H9 (cell line): ENCODE data around the gene ERMP1. TPM values are rescaled to one million over a fixed set of nuclear protein-coding genes. Genes with fewer than 3 reads are reported as not detected.

Experiments used
- DNase-seq: peaks from one replicate; pipeline ENCODE4 v3.0.0-alpha.2; 2017
- H2AFZ ChIP-seq: one replicate; pipeline ENCODE4 v1.6.1; 2013; ENCODE audit warnings: mild to moderate bottlenecking, low read length, control low read depth, moderate library complexity
- H2AK5ac ChIP-seq: 2 replicates; pipeline ENCODE4 v1.6.1; 2013; ENCODE audit warnings: low read length, control low read depth, mixed read lengths; ENCODE audit not compliant: insufficient read length
- H2BK120ac ChIP-seq: one replicate; pipeline ENCODE4 v1.6.1; 2013; ENCODE audit warnings: low read depth, mild to moderate bottlenecking, low read length, control low read depth, inconsistent platforms; ENCODE audit not compliant: poor library complexity, severe bottlenecking
- H2BK12ac ChIP-seq: 2 replicates; pipeline ENCODE4 v1.6.1; 2013; ENCODE audit warnings: low read length, control low read depth, mixed read lengths, low read depth; ENCODE audit not compliant: insufficient read length
- H2BK15ac ChIP-seq: 2 replicates; pipeline ENCODE4 v1.6.1; 2013; ENCODE audit warnings: low read depth, low read length, control low read depth
- H2BK20ac ChIP-seq: one replicate; pipeline ENCODE4 v1.6.1; 2013; ENCODE audit warnings: low read depth, mild to moderate bottlenecking, low read length, control low read depth, inconsistent platforms; ENCODE audit not compliant: poor library complexity, severe bottlenecking
- H2BK5ac ChIP-seq: 2 replicates; pipeline ENCODE4 v1.6.1; 2013; ENCODE audit warnings: low read length, control low read depth, mixed read lengths; ENCODE audit not compliant: insufficient read length
- H3K14ac ChIP-seq: 2 replicates; pipeline ENCODE4 v1.6.1; 2013; ENCODE audit warnings: low read length, control low read depth; ENCODE audit not compliant: insufficient read depth
- H3K18ac ChIP-seq: 2 replicates; pipeline ENCODE4 v1.6.1; 2013; ENCODE audit warnings: low read depth, mild to moderate bottlenecking, mixed read lengths, low read length, control low read depth; ENCODE audit not compliant: insufficient read length
- H3K23ac ChIP-seq: 2 replicates; pipeline ENCODE4 v1.6.1; 2013; ENCODE audit warnings: low read length, control low read depth, mixed read lengths, low read depth; ENCODE audit not compliant: insufficient read length
- H3K23me2 ChIP-seq: 2 replicates; pipeline ENCODE4 v1.6.1; 2013; ENCODE audit warnings: low read depth, mild to moderate bottlenecking, mixed read lengths, low read length, control low read depth; ENCODE audit not compliant: insufficient read length, poor library complexity, severe bottlenecking
- H3K27ac ChIP-seq: 2 replicates; pipeline ENCODE4 v1.5.1; 2013; ENCODE audit warnings: low read length, control low read depth, mixed read lengths, low read depth; ENCODE audit not compliant: insufficient read length
- H3K27me3 ChIP-seq: 2 replicates; pipeline ENCODE4 v1.6.1; 2013; ENCODE audit warnings: low read length, control low read depth, inconsistent platforms; ENCODE audit not compliant: insufficient read depth
- H3K4ac ChIP-seq: 2 replicates; pipeline ENCODE4 v1.6.1; 2013; ENCODE audit warnings: low read depth, mild to moderate bottlenecking, control low read depth, inconsistent platforms, low read length, moderate library complexity
- H3K4me1 ChIP-seq: 2 replicates; pipeline ENCODE4 v1.6.1; 2013; ENCODE audit warnings: low read length, control low read depth, inconsistent platforms; ENCODE audit not compliant: insufficient read depth
- H3K4me2 ChIP-seq: 2 replicates; pipeline ENCODE4 v1.6.1; 2013; ENCODE audit warnings: low read length, control low read depth, mixed read lengths; ENCODE audit not compliant: insufficient read length, insufficient read depth
- H3K56ac ChIP-seq: 2 replicates; pipeline ENCODE4 v1.6.1; 2013; ENCODE audit warnings: low read depth, mild to moderate bottlenecking, mixed read lengths, low read length, control low read depth; ENCODE audit not compliant: insufficient read length
- H3K79me1 ChIP-seq: 2 replicates; pipeline ENCODE4 v1.6.1; 2013; ENCODE audit warnings: low read depth, mild to moderate bottlenecking, moderate library complexity, low read length, control low read depth, inconsistent platforms; ENCODE audit not compliant: insufficient read depth, poor library complexity, severe bottlenecking
- H3K79me2 ChIP-seq: 2 replicates; pipeline ENCODE4 v1.6.1; 2013; ENCODE audit warnings: low read length, control low read depth, inconsistent platforms; ENCODE audit not compliant: insufficient read depth
- H3K9ac ChIP-seq: 2 replicates; pipeline ENCODE4 v1.6.1; 2013; ENCODE audit warnings: low read length, control low read depth, mixed read lengths; ENCODE audit not compliant: insufficient read length; ENCODE audit errors: extremely low read depth
- H3K9me3 ChIP-seq: one replicate; pipeline ENCODE4 v1.6.1; 2013; ENCODE audit warnings: low read depth, low read length, inconsistent platforms; ENCODE audit not compliant: control insufficient read depth
- H3T11ph ChIP-seq: one replicate; pipeline ENCODE4 v1.6.1; 2013; ENCODE audit warnings: mild to moderate bottlenecking, low read length, control low read depth, inconsistent platforms
- H4K20me1 ChIP-seq: one replicate; pipeline ENCODE4 v1.6.1; 2013; ENCODE audit not compliant: control insufficient read depth, insufficient read length, insufficient read depth
- H4K5ac ChIP-seq: 2 replicates; pipeline ENCODE4 v1.6.1; 2013; ENCODE audit warnings: low read depth, mild to moderate bottlenecking, mixed read lengths, low read length, control low read depth; ENCODE audit not compliant: insufficient read length
- H4K8ac ChIP-seq: replicated peaks from 2 replicates; pipeline ENCODE4 v1.6.1; 2013; ENCODE audit warnings: low read length, control low read depth, mixed read lengths, low read depth; ENCODE audit not compliant: insufficient read length
- H4K91ac ChIP-seq: 2 replicates; pipeline ENCODE4 v1.6.1; 2013; ENCODE audit warnings: low read depth, mild to moderate bottlenecking, moderate library complexity, mixed read lengths, low read length, control low read depth; ENCODE audit not compliant: insufficient read length
- H3K27ac Mint-ChIP-seq, 3 experiments: 2 replicates in 2 of 3; 3 replicates in 1 of 3; pipeline ENCODE4 v1.8.0; 2020 to 2021; ENCODE audit warnings: mixed read lengths in 3 of 3, mild to moderate bottlenecking in 1 of 3, moderate library complexity in 1 of 3
- H3K27me3 Mint-ChIP-seq: 2 replicates; pipeline ENCODE4 v1.8.0; 2021; ENCODE audit warnings: low read depth, mild to moderate bottlenecking, moderate library complexity, mixed read lengths
- H3K36me3 Mint-ChIP-seq, 3 experiments: 2 replicates in 2 of 3; 3 replicates in 1 of 3; pipeline ENCODE4 v1.8.0; 2020 to 2021; ENCODE audit warnings: low read depth in 3 of 3, mixed read lengths in 3 of 3; ENCODE audit not compliant: insufficient read depth in 1 of 3
- H3K4me1 Mint-ChIP-seq, 2 experiments: 2 replicates each; pipeline ENCODE4 v1.8.0; 2020; ENCODE audit warnings: mixed read lengths in 2 of 2
- H3K4me3 Mint-ChIP-seq, 2 experiments: 2 replicates in 1 of 2; 3 replicates in 1 of 2; pipeline ENCODE4 v1.8.0; 2020 to 2021; ENCODE audit warnings: mild to moderate bottlenecking in 2 of 2, mixed read lengths in 2 of 2, moderate library complexity in 1 of 2
- H3K9me3 Mint-ChIP-seq, 2 experiments: 2 replicates in 1 of 2; 3 replicates in 1 of 2; pipeline ENCODE4 v1.8.0; 2020; ENCODE audit warnings: mild to moderate bottlenecking in 2 of 2, mixed read lengths in 2 of 2, moderate library complexity in 1 of 2
- CTCF ChIP-seq: fragments of 200-600 bp; sonication (generic); conservative IDR thresholded peaks from 3 replicates; pipeline ENCODE4 v1.8.0; 2021; ENCODE audit warnings: antibody characterized with exemption, mild to moderate bottlenecking
- WGBS: extraction: QIAGEN DNeasy Blood & Tissue Kit; methylation state at CpG from one replicate; pipeline ENCODE4 v1.1.7; 2013; ENCODE audit warnings: missing lambda C conversion rate, low lambda C conversion rate, mixed read lengths; ENCODE audit not compliant: insufficient read length; ENCODE audit errors: extremely low coverage; 5-methylcytosine and 5-hydroxymethylcytosine counted together
- total RNA-seq: library from RNA; stranded (reverse); gene quantifications from 2 replicates; pipeline ENCODE4 v1.2.1, GENCODE V29; 2021

Gene ERMP1
- total RNA-seq, 1 experiment from 2014 or later = 20.2 TPM

GRCh38 chr9:5825223-5825622, 7.7 kb downstream of the ERMP1 start:
- no peak for TF ChIP-seq CTCF
- H2BK5ac ChIP-seq = peak overlapping the region; percentile 8
- no peak overlapping the region for H3K4me2 ChIP-seq
- H3K9me3 ChIP-seq = no peaks in the 10 kb centered on the region
- no peak overlapping the region for H2BK15ac ChIP-seq
- no peaks in the 10 kb centered on the region for H3K23me2 ChIP-seq
- no peaks in the 10 kb centered on the region for H3K79me1 ChIP-seq
- H4K20me1 ChIP-seq = no peaks in the 10 kb centered on the region
- no peak overlapping the region for H3K4ac ChIP-seq
- Mint-ChIP-seq H3K4me3 (no peak overlapping the region), H3K4me1 (no peaks in the 10 kb centered on the region), H3K27me3 (no peaks in the 10 kb centered on the region), H3K9me3 (no peaks in the 10 kb centered on the region), H3K27ac (no peak overlapping the region), H3K36me3 (peaks cover 2 to 24% (median 24%) of the 10 kb centered on the region in 3 experiments; a peak in 6 of 7 replicates)
- no peaks in the 10 kb centered on the region for H3K4me1 ChIP-seq
- no peak overlapping the region for H3K14ac ChIP-seq
- no peak overlapping the region for H4K5ac ChIP-seq
- H3K79me2 ChIP-seq = no peaks in the 10 kb centered on the region
- no peak overlapping the region for H2AK5ac ChIP-seq
- H2BK20ac ChIP-seq = no peak overlapping the region
- H3K23ac ChIP-seq = no peak overlapping the region
- H4K8ac ChIP-seq = no peak overlapping the region
- H2AFZ ChIP-seq = no peak overlapping the region
- H3K18ac ChIP-seq = no peak overlapping the region
- no peak overlapping the region for H4K91ac ChIP-seq
- H3K56ac ChIP-seq = no peak overlapping the region
- H3K27me3 ChIP-seq = no peaks in the 10 kb centered on the region
- no peak for DNase-seq
- no CpG with 5 or more reads among the region's 1 CpG for WGBS
- no peak overlapping the region for H2BK120ac ChIP-seq
- H3T11ph ChIP-seq = no peak overlapping the region
- no peak overlapping the region for H3K9ac ChIP-seq
- H3K27ac ChIP-seq = no peak overlapping the region
- no peak overlapping the region for H2BK12ac ChIP-seq
